HepG2 (cell line): ENCODE measurements around the gene SOX9. TPM values are rescaled to one million over a fixed set of nuclear protein-coding genes. Genes with fewer than 3 reads are reported as not detected.

Source experiments
- BHLHE40 ChIP-seq: IDR thresholded peaks from 2 replicates; pipeline ENCODE4 v1.6.1; 2011; ENCODE audit warnings: low read length, improper control_type of control experiment
- CENPT ChIP-seq: sonication (generic); formaldehyde crosslinking; IDR thresholded peaks from 2 replicates; pipeline ENCODE4 v1.8.0; 2022; ENCODE audit warnings: low read depth, mild to moderate bottlenecking, moderate library complexity, missing genetic modification reagents
- FOSL1 ChIP-seq: sonication (generic); formaldehyde crosslinking; IDR thresholded peaks from 2 replicates; pipeline ENCODE4 v1.9.0; 2021; ENCODE audit warnings: missing genetic modification reagents, borderline replicate concordance
- HDAC2 ChIP-seq: sonication (generic); formaldehyde crosslinking; IDR thresholded peaks from 2 replicates; pipeline ENCODE4 v1.4.0; 2020; ENCODE audit warnings: missing genetic modification reagents
- HMG20A ChIP-seq: IDR thresholded peaks from 2 replicates; pipeline ENCODE4 v1.6.1; 2016; ENCODE audit warnings: borderline replicate concordance
- IRX3 ChIP-seq: sonication (generic); formaldehyde crosslinking; IDR thresholded peaks from 2 replicates; pipeline ENCODE4 v1.8.1; 2023; ENCODE audit warnings: mild to moderate bottlenecking, low read depth, missing genetic modification reagents, borderline replicate concordance
- KLF6 ChIP-seq: IDR thresholded peaks from 2 replicates; pipeline ENCODE4 v1.8.0; 2016; ENCODE audit warnings: missing biosample characterization, missing genetic modification reagents
- NKX3-1 ChIP-seq: sonication (generic); formaldehyde crosslinking; IDR thresholded peaks from 2 replicates; pipeline ENCODE4 v1.5.0; 2020; ENCODE audit warnings: missing genetic modification reagents
- SNAPC2 ChIP-seq: sonication (generic); formaldehyde crosslinking; IDR thresholded peaks from 2 replicates; pipeline ENCODE4 v1.8.1; 2022; ENCODE audit warnings: mild to moderate bottlenecking, missing genetic modification reagents
- SPEN ChIP-seq: sonication (generic); formaldehyde crosslinking; IDR thresholded peaks from 2 replicates; pipeline ENCODE4 v1.5.1; 2020; ENCODE audit warnings: low read depth, mild to moderate bottlenecking, missing genetic modification reagents
- SRF ChIP-seq: IDR thresholded peaks from 2 replicates; pipeline ENCODE4 v1.6.1; 2011; ENCODE audit warnings: mild to moderate bottlenecking, low read depth, low read length, moderate library complexity
- ZNF180 ChIP-seq: sonication (generic); formaldehyde crosslinking; IDR thresholded peaks from 2 replicates; pipeline ENCODE4 v1.4.0; 2020; ENCODE audit warnings: low read depth, missing genetic modification reagents, borderline replicate concordance
- ZNF264 ChIP-seq: sonication (generic); formaldehyde crosslinking; IDR thresholded peaks from 2 replicates; pipeline ENCODE4 v1.4.0; 2020; ENCODE audit warnings: missing genetic modification reagents
- ZNF44 ChIP-seq: sonication (generic); formaldehyde crosslinking; IDR thresholded peaks from 2 replicates; pipeline ENCODE4 v1.5.1; 2020; ENCODE audit warnings: mild to moderate bottlenecking, missing genetic modification reagents
- ZNF614 ChIP-seq: IDR thresholded peaks from 2 replicates; pipeline ENCODE4 v1.6.1; 2018; ENCODE audit warnings: missing biosample characterization, missing genetic modification reagents, inconsistent platforms, borderline replicate concordance
- polyA plus RNA-seq, 8 experiments: library from polyadenylated mRNA; depleted of rRNA in 3 of 8; stranded (reverse) in 7 of 8; unstranded in 1 of 8; fragments of >200 nt; fragmentation: Illumina TruSeq in 4 of 8; extraction: Trizol in 4 of 8; gene quantifications; 2 replicates each; pipeline versions ENCODE4 v1.2.1 to v1.2.3, GENCODE V29; 2011 to 2016; ENCODE audit warnings: low read depth in 4 of 8, missing spikeins in 1 of 8, mixed read lengths in 1 of 8; ENCODE audit not compliant: insufficient read depth in 1 of 8
- total RNA-seq, 5 experiments: library from RNA; depleted of rRNA; stranded (reverse); fragments of >200 nt; fragmentation: Illumina TruSeq; extraction: Trizol; gene quantifications; 2 replicates each; pipeline ENCODE4 v1.2.3, GENCODE V29; 2016; ENCODE audit warnings: low read depth in 1 of 5
- TF ChIP-seq, protein P1 (sequence below): sonication (generic); formaldehyde crosslinking; IDR thresholded peaks from 2 replicates; pipeline ENCODE4 v1.8.0; 2023; ENCODE audit warnings: mild to moderate bottlenecking, missing genetic modification reagents
- TF ChIP-seq, protein P2 (sequence below): IDR thresholded peaks from 2 replicates; pipeline ENCODE4 v1.6.1; 2012; ENCODE audit warnings: low read depth, low read length, improper control_type of control experiment
- TF ChIP-seq, protein P3 (sequence below): sonication (generic); formaldehyde crosslinking; IDR thresholded peaks from 2 replicates; pipeline ENCODE4 v1.4.0; 2020; ENCODE audit warnings: missing genetic modification reagents, borderline replicate concordance
- TF ChIP-seq, protein P4 (sequence below), 2 experiments: sonication (generic) in 1 of 2; formaldehyde crosslinking in 1 of 2; IDR thresholded peaks; 2 replicates each; pipeline versions ENCODE4 v1.4.0 to v1.6.1; 2016 to 2020; ENCODE audit warnings: borderline replicate concordance in 1 of 2, low read depth in 1 of 2, mild to moderate bottlenecking in 1 of 2, missing genetic modification reagents in 1 of 2

SOX9 gene
- total and polyA plus RNA-seq, 2 of the 13 experiments (the other 11 are each of a cell fraction or from before 2014, with no cell fraction given): 16.1 to 27.6 TPM

DNA sequence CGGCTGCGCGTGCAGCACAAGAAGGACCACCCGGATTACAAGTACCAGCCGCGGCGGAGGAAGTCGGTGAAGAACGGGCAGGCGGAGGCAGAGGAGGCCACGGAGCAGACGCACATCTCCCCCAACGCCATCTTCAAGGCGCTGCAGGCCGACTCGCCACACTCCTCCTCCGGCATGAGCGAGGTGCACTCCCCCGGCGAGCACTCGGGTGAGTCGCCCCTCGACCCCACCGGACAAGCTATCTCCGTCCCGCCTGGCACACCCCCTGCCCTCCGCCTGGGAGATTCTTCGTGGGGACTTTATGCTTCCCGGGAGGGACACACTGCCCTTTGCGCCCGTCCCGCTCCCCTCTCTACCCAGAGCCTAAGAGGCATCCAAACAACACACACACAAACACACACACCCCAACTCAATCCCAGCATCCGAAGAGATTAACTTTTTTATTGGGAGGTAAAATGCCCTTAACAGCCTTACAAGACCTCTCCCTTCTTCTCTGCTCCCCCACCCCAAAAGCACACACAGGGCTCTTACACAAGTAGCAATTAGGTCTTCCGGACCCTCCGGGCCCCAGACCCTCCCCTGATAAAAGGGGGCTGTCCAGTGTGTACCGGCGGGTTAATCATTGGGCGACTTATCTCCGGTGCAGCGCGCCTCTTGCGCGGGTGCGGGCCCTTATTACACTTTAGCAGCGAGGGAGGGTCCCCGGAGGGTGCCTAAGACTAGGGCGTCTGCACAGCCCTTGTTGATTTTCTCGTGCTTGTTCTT lies 2.1 kb downstream of the SOX9 start (continued):
- no peak for TF ChIP-seq ZNF44 (CRISPR knock-in tag)
- TF ChIP-seq NKX3-1 (CRISPR knock-in tag): peak; percentile 11; the same call in 1 of the 2 replicates
- TF ChIP-seq KLF6: peak; percentile 77; the same call in 1 of the 2 replicates
- TF ChIP-seq, protein P1, sequence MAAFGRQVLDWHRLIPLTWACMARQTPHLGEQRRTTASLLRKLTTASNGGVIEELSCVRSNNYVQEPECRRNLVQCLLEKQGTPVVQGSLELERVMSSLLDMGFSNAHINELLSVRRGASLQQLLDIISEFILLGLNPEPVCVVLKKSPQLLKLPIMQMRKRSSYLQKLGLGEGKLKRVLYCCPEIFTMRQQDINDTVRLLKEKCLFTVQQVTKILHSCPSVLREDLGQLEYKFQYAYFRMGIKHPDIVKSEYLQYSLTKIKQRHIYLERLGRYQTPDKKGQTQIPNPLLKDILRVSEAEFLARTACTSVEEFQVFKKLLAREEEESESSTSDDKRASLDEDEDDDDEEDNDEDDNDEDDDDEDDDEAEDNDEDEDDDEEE (CRISPR knock-in tag): peak; percentile 16; the same call in 1 of the 2 replicates
- TF ChIP-seq, protein P2, sequence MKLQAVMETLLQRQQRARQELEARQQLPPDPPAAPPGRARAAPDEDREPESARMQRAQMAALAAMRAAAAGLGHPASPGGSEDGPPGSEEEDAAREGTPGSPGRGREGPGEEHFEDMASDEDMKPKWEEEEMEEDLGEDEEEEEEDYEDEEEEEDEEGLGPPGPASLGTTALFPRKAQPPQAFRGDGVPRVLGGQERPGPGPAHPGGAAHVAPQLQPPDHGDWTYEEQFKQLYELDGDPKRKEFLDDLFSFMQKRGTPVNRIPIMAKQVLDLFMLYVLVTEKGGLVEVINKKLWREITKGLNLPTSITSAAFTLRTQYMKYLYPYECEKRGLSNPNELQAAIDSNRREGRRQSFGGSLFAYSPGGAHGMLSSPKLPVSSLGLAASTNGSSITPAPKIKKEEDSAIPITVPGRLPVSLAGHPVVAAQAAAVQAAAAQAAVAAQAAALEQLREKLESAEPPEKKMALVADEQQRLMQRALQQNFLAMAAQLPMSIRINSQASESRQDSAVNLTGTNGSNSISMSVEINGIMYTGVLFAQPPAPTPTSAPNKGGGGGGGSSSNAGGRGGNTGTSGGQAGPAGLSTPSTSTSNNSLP: no peak
- no peak; the same call in 1 of the 2 replicates for TF ChIP-seq CENPT
- TF ChIP-seq ZNF180 (CRISPR knock-in tag): no peak
- TF ChIP-seq, protein P3, sequence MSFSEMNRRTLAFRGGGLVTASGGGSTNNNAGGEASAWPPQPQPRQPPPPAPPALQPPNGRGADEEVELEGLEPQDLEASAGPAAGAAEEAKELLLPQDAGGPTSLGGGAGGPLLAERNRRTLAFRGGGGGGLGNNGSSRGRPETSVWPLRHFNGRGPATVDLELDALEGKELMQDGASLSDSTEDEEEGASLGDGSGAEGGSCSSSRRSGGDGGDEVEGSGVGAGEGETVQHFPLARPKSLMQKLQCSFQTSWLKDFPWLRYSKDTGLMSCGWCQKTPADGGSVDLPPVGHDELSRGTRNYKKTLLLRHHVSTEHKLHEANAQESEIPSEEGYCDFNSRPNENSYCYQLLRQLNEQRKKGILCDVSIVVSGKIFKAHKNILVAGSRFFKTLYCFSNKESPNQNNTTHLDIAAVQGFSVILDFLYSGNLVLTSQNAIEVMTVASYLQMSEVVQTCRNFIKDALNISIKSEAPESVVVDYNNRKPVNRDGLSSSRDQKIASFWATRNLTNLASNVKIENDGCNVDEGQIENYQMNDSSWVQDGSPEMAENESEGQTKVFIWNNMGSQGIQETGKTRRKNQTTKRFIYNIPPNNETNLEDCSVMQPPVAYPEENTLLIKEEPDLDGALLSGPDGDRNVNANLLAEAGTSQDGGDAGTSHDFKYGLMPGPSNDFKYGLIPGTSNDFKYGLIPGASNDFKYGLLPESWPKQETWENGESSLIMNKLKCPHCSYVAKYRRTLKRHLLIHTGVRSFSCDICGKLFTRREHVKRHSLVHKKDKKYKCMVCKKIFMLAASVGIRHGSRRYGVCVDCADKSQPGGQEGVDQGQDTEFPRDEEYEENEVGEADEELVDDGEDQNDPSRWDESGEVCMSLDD (CRISPR knock-in tag): peak; percentile 60; the same call in 1 of the 2 replicates
- TF ChIP-seq SNAPC2: peak; percentile 25; the same call in 1 of the 2 replicates
- no peak for TF ChIP-seq FOSL1 (CRISPR knock-in tag)
- TF ChIP-seq BHLHE40: no peak
- TF ChIP-seq, protein P4, sequence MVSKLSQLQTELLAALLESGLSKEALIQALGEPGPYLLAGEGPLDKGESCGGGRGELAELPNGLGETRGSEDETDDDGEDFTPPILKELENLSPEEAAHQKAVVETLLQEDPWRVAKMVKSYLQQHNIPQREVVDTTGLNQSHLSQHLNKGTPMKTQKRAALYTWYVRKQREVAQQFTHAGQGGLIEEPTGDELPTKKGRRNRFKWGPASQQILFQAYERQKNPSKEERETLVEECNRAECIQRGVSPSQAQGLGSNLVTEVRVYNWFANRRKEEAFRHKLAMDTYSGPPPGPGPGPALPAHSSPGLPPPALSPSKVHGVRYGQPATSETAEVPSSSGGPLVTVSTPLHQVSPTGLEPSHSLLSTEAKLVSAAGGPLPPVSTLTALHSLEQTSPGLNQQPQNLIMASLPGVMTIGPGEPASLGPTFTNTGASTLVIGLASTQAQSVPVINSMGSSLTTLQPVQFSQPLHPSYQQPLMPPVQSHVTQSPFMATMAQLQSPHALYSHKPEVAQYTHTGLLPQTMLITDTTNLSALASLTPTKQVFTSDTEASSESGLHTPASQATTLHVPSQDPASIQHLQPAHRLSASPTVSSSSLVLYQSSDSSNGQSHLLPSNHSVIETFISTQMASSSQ (IDR thresholded peaks at IDR 0.05; ENCODE audit: low read depth): peak; percentile 98
- TF ChIP-seq, protein P4 (CRISPR knock-in tag; IDR thresholded peaks at IDR 0.05; ENCODE audit: borderline replicate concordance): peak; percentile 99
- TF ChIP-seq HMG20A (CRISPR knock-in tag): no peak
- TF ChIP-seq ZNF264 (CRISPR knock-in tag): no peak
- no peak; the same call in 1 of the 2 replicates for TF ChIP-seq ZNF614 (CRISPR knock-in tag)
- TF ChIP-seq IRX3 (CRISPR knock-in tag): no peak
- TF ChIP-seq SPEN: peak; percentile 75; the same call in 1 of the 2 replicates
- TF ChIP-seq SRF: no peak
- TF ChIP-seq HDAC2: peak; percentile 78
